NB4 (cell line): ENCODE measurements around the gene MAGI1.
"Not testable (repeated sequence)": the region's sequence is repeated elsewhere in the genome, so short reads cannot be mapped to it uniquely, and the experiment has no call there.

Experiments used
- DNase-seq: peaks from one replicate; pipeline ENCODE4 v3.0.0; 2010; ENCODE audit warnings: low read depth
- H3K4me3 ChIP-seq: one replicate; pipeline ENCODE4 v1.5.1; 2011; ENCODE audit warnings: mild to moderate bottlenecking, low read depth, low read length, moderate library complexity
- CTCF ChIP-seq: IDR thresholded peaks from one replicate; pipeline ENCODE4 v1.5.1; 2012; ENCODE audit warnings: low read depth, low read length
- MAX ChIP-seq: IDR thresholded peaks from 2 replicates; pipeline ENCODE4 v1.6.1; 2011; ENCODE audit warnings: low read depth, low read length
- MYC ChIP-seq: IDR thresholded peaks from 2 replicates; pipeline ENCODE4 v1.6.1; 2011; ENCODE audit warnings: low read depth, low read length
- POLR2A ChIP-seq: IDR thresholded peaks from 2 replicates; pipeline ENCODE4 v1.6.1; 2011; ENCODE audit warnings: mild to moderate bottlenecking; ENCODE audit not compliant: insufficient read length; ENCODE audit errors: extremely low read depth

The MAGI1 gene

GRCh38 chr3:65616563-65616962 is 422.2 kb downstream of the MAGI1 start:
- no peak overlapping the region for H3K4me3 ChIP-seq
- TF ChIP-seq CTCF, result no peak
- TF ChIP-seq MYC, result no peak
- no peak for TF ChIP-seq MAX
- TF ChIP-seq POLR2A, result no peak
- no peak for DNase-seq

GRCh38 chr3:65615329-65615728 is 423.4 kb downstream of the MAGI1 start:
- H3K4me3 ChIP-seq, result no peak overlapping the region
- TF ChIP-seq POLR2A (no peak), MYC (no peak), CTCF (no peak), MAX (no peak)
- DNase-seq, result no peak

- DNase-seq, result no peak
- no peak for TF ChIP-seq POLR2A
- no peak for TF ChIP-seq MAX
- TF ChIP-seq MYC, result no peak
- no peak overlapping the region for H3K4me3 ChIP-seq
Measured at GRCh38 chr3:65614585-65614984, 424.1 kb downstream of the MAGI1 start.

GRCh38 chr3:65607965-65608460 is 430.7 kb downstream of the MAGI1 start:
- not testable (repeated sequence) for H3K4me3 ChIP-seq, DNase-seq

GRCh38 chr3:65607101-65607500 is 431.6 kb downstream of the MAGI1 start:
- no peak overlapping the region for H3K4me3 ChIP-seq
- DNase-seq, result no peak
- TF ChIP-seq CTCF, result no peak
- no peak for TF ChIP-seq POLR2A
- TF ChIP-seq MYC, result no peak
- TF ChIP-seq MAX, result no peak

GRCh38 chr3:65605876-65606432 is 432.8 kb downstream of the MAGI1 start:
- DNase-seq, result no peak
- H3K4me3 ChIP-seq, result no peak overlapping the region
- TF ChIP-seq POLR2A (no peak), MYC (no peak), CTCF (no peak), MAX (no peak)

GRCh38 chr3:65604863-65605526 is 433.7 kb downstream of the MAGI1 start:
- no peak overlapping the region for H3K4me3 ChIP-seq
- no peak for TF ChIP-seq POLR2A
- TF ChIP-seq MAX, result no peak
- TF ChIP-seq MYC, result no peak
- no peak for TF ChIP-seq CTCF
- DNase-seq, result no peak
